Smooth muscle cell (in vitro differentiated cells): Measurements from ENCODE around the gene GNAQ. TPM values are rescaled to one million over a fixed set of nuclear protein-coding genes. Genes with fewer than 3 reads are reported as not detected.

Source experiments
- DNase-seq: peaks from one replicate; lab custom pipeline; 2025; ENCODE audit not compliant: unreplicated experiment; lab: John Stamatoyannopoulos, UW
- H2AFZ ChIP-seq: fragments of 200-600 bp; sonication (generic); 2 replicates; pipeline ENCODE4 v1.6.0; 2016; ENCODE audit warnings: antibody characterized with exemption, low read depth, mild to moderate bottlenecking
- H3F3A ChIP-seq: fragments of 200-600 bp; sonication (generic); 2 replicates; pipeline ENCODE4 v1.6.0; 2017; ENCODE audit warnings: antibody characterized with exemption, low read depth
- H3K27ac ChIP-seq: fragments of 200-600 bp; sonication (generic); 2 replicates; pipeline ENCODE4 v1.5.1; 2016; ENCODE audit warnings: low read depth, mild to moderate bottlenecking
- H3K27me3 ChIP-seq: fragments of 200-600 bp; sonication (generic); 2 replicates; pipeline ENCODE4 v1.6.1; 2016; ENCODE audit warnings: low read depth, mild to moderate bottlenecking
- H3K36me3 ChIP-seq: fragments of 200-600 bp; sonication (generic); 2 replicates; pipeline ENCODE4 v1.5.1; 2016; ENCODE audit warnings: low read depth
- H3K4me1 ChIP-seq: fragments of 200-600 bp; sonication (generic); 2 replicates; pipeline ENCODE4 v1.5.1; 2016; ENCODE audit warnings: low read depth
- H3K4me2 ChIP-seq: fragments of 200-600 bp; sonication (generic); 2 replicates; pipeline ENCODE4 v1.6.0; 2016; ENCODE audit warnings: mild to moderate bottlenecking
- H3K4me3 ChIP-seq: fragments of 200-600 bp; sonication (generic); 2 replicates; pipeline ENCODE4 v1.5.1; 2016; ENCODE audit warnings: mild to moderate bottlenecking
- H3K79me2 ChIP-seq: fragments of 200-600 bp; sonication (generic); 2 replicates; pipeline ENCODE4 v1.6.0; 2016; ENCODE audit warnings: low read depth, mild to moderate bottlenecking
- H3K9ac ChIP-seq: fragments of 200-600 bp; sonication (generic); 2 replicates; pipeline ENCODE4 v1.6.0; 2016; ENCODE audit warnings: low read depth
- H3K9me3 ChIP-seq: fragments of 200-600 bp; sonication (generic); replicated peaks from 2 replicates; pipeline ENCODE4 v1.5.1; 2016; ENCODE audit warnings: low read depth
- H4K20me1 ChIP-seq: fragments of 200-600 bp; sonication (generic); 2 replicates; pipeline ENCODE4 v1.6.0; 2016; ENCODE audit warnings: low read depth
- WGBS: methylation state at CpG from one replicate; pipeline ENCODE4 v1.1.7; 2016; ENCODE audit warnings: low lambda C conversion rate; 5-methylcytosine and 5-hydroxymethylcytosine counted together
- polyA plus RNA-seq: library from polyadenylated mRNA; unstranded; fragments of >200 nt; fragmentation: Nextera tagmentation; extraction: Ambion mirVana; gene quantifications from 2 replicates; pipeline ENCODE4 v1.2.1, GENCODE V29; 2016
- total RNA-seq: library from RNA; depleted of rRNA; stranded (reverse); fragments of >200 nt; gene quantifications from 2 replicates; pipeline ENCODE4 v1.2.3, GENCODE V29; 2014
- TF ChIP-seq, protein P1 (sequence below): fragments of 200-600 bp; sonication (generic); IDR thresholded peaks from 2 replicates; pipeline ENCODE4 v1.5.1; 2017; ENCODE audit warnings: borderline replicate concordance, mild to moderate bottlenecking, antibody characterized with exemption; ENCODE audit not compliant: insufficient read depth, poor library complexity, severe bottlenecking

The GNAQ gene
- total and polyA plus RNA-seq, 2 experiments from 2014 or later: 12.5 to 41.4 TPM

DNA sequence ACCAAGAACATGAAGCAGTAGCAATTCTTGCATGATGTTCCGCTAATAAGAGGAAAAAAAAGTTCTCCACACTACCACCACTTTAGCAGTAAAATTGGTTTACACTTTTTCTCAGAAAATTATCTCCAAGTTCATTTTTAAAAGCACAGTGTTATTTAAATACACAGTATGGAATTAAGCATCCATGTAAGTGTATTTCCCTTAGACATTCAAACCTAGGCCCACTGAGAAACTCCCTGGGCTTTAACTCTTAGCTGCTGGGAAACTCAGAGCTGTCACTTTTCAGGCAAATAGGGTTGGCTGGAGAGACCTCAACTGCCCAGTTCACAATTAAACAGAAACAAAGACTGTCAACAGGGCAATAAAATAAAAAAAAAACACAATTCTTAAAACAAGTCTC is 2.7 kb downstream of the GNAQ start:
- H2AFZ ChIP-seq: no peak overlapping the region
- H3K79me2 ChIP-seq: peaks cover 68% of the 10 kb centered on the region
- H3K9me3 ChIP-seq: no peaks in the 10 kb centered on the region
- H3K36me3 ChIP-seq: no peaks in the 10 kb centered on the region
- H4K20me1 ChIP-seq: peaks cover 67% of the 10 kb centered on the region
- WGBS: 93% methylated on average over 1 of the region's 1 CpG
- no peak overlapping the region for H3K9ac ChIP-seq
- TF ChIP-seq, protein P1, sequence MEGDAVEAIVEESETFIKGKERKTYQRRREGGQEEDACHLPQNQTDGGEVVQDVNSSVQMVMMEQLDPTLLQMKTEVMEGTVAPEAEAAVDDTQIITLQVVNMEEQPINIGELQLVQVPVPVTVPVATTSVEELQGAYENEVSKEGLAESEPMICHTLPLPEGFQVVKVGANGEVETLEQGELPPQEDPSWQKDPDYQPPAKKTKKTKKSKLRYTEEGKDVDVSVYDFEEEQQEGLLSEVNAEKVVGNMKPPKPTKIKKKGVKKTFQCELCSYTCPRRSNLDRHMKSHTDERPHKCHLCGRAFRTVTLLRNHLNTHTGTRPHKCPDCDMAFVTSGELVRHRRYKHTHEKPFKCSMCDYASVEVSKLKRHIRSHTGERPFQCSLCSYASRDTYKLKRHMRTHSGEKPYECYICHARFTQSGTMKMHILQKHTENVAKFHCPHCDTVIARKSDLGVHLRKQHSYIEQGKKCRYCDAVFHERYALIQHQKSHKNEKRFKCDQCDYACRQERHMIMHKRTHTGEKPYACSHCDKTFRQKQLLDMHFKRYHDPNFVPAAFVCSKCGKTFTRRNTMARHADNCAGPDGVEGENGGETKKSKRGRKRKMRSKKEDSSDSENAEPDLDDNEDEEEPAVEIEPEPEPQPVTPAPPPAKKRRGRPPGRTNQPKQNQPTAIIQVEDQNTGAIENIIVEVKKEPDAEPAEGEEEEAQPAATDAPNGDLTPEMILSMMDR: no peak
- peak overlapping the region; percentile 49 for H3K27ac ChIP-seq
- peaks cover 34% of the 10 kb centered on the region for H3K4me1 ChIP-seq
- H3K4me2 ChIP-seq: peak overlapping the region; percentile 87
- H3K27me3 ChIP-seq: no peaks in the 10 kb centered on the region
- H3F3A ChIP-seq: peaks cover 9% of the 10 kb centered on the region
- peak overlapping the region; percentile 69 for H3K4me3 ChIP-seq
- DNase-seq: no peak

GRCh38 chr9:78026947-78027346 is 4.7 kb downstream of the GNAQ start:
- peaks cover 9% of the 10 kb centered on the region for H3F3A ChIP-seq
- H3K79me2 ChIP-seq: peaks cover 88% of the 10 kb centered on the region
- H3K27me3 ChIP-seq: no peaks in the 10 kb centered on the region
- no peak for DNase-seq
- no peak overlapping the region for H2AFZ ChIP-seq
- no peak overlapping the region for H3K9ac ChIP-seq
- H3K4me1 ChIP-seq: peaks cover 35% of the 10 kb centered on the region
- TF ChIP-seq, protein P1: no peak
- H3K9me3 ChIP-seq: no peaks in the 10 kb centered on the region
- no peaks in the 10 kb centered on the region for H3K36me3 ChIP-seq
- H3K4me2 ChIP-seq: peak overlapping the region; percentile 53
- peak overlapping the region; percentile 2 for H3K4me3 ChIP-seq
- peaks cover 87% of the 10 kb centered on the region for H4K20me1 ChIP-seq
- H3K27ac ChIP-seq: no peak overlapping the region

GRCh38 chr9:78026416-78026815 is 5.2 kb downstream of the GNAQ start:
- TF ChIP-seq, protein P1: no peak
- peaks cover 93% of the 10 kb centered on the region for H3K79me2 ChIP-seq
- no peaks in the 10 kb centered on the region for H3K27me3 ChIP-seq
- no peak for DNase-seq
- no peaks in the 10 kb centered on the region for H3K9me3 ChIP-seq
- peaks cover 92% of the 10 kb centered on the region for H4K20me1 ChIP-seq
- no peak overlapping the region for H3K4me3 ChIP-seq
- H2AFZ ChIP-seq: no peak overlapping the region
- H3K27ac ChIP-seq: no peak overlapping the region
- 95% methylated on average over 1 of the region's 1 CpG for WGBS
- H3F3A ChIP-seq: peaks cover 9% of the 10 kb centered on the region
- H3K36me3 ChIP-seq: no peaks in the 10 kb centered on the region
- H3K9ac ChIP-seq: no peak overlapping the region
- peaks cover 35% of the 10 kb centered on the region for H3K4me1 ChIP-seq
- H3K4me2 ChIP-seq: peak overlapping the region; percentile 53

GRCh38 chr9:78025186-78025585 is 6.4 kb downstream of the GNAQ start:
- peaks cover 6% of the 10 kb centered on the region for H3F3A ChIP-seq
- no peak overlapping the region for H3K4me3 ChIP-seq
- no peak overlapping the region for H3K4me2 ChIP-seq
- H3K79me2 ChIP-seq: peaks cover 100% of the 10 kb centered on the region
- no peak overlapping the region for H2AFZ ChIP-seq
- H3K36me3 ChIP-seq: no peaks in the 10 kb centered on the region
- no peaks in the 10 kb centered on the region for H3K9me3 ChIP-seq
- peaks cover 35% of the 10 kb centered on the region for H3K4me1 ChIP-seq
- H3K9ac ChIP-seq: no peak overlapping the region
- 87% methylated on average over 7 of the region's 7 CpGs for WGBS
- H3K27me3 ChIP-seq: no peaks in the 10 kb centered on the region
- H3K27ac ChIP-seq: no peak overlapping the region
- TF ChIP-seq, protein P1: no peak
- DNase-seq: no peak
- H4K20me1 ChIP-seq: peaks cover 100% of the 10 kb centered on the region
